Dedifferentiated amniotic fluid mesenchymal stem cell (primary cell): ENCODE results near the gene ZXDC.

ENCODE experiments used
- DNase-seq: peaks from one replicate; pipeline ENCODE4 v3.0.0-alpha.2; 2016; ENCODE audit errors: extremely low spot score

The ZXDC gene

DNA sequence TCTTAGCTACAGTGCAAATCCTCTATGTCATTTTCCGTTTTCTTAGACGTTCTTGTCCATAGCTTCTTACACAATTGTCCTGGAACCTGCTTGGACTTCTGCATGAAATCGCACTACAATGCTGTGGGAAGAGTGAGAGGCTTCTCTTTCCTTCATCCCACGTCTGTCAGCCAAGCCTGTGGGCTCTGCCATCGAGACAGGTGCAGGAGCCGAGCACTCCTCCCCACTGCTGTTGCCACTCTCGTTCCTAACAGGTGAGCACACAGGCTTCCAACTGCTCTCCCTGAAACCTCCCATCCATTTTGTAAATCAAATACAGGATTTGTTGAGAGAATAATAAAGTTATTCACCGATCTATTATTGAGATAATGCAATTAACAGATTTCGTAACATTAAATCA, 23.5 kb downstream of the ZXDC start:
- DNase-seq: no peak

- no peak for DNase-seq
Measured at GRCh38 chr3:126451511-126451910, 24.2 kb downstream of the ZXDC start.

- no peak for DNase-seq
Measured at GRCh38 chr3:126450744-126451143, 24.9 kb downstream of the ZXDC start.

GRCh38 chr3:126450219-126450618, 25.5 kb downstream of the ZXDC start:
- no peak for DNase-seq

- no peak for DNase-seq
Measured at GRCh38 chr3:126449621-126450051, 26.1 kb downstream of the ZXDC start.

- DNase-seq: no peak
Measured at GRCh38 chr3:126448893-126449180, 26.9 kb downstream of the ZXDC start.

- no peak for DNase-seq
Measured at GRCh38 chr3:126448136-126448892, 27.4 kb downstream of the ZXDC start.

DNA sequence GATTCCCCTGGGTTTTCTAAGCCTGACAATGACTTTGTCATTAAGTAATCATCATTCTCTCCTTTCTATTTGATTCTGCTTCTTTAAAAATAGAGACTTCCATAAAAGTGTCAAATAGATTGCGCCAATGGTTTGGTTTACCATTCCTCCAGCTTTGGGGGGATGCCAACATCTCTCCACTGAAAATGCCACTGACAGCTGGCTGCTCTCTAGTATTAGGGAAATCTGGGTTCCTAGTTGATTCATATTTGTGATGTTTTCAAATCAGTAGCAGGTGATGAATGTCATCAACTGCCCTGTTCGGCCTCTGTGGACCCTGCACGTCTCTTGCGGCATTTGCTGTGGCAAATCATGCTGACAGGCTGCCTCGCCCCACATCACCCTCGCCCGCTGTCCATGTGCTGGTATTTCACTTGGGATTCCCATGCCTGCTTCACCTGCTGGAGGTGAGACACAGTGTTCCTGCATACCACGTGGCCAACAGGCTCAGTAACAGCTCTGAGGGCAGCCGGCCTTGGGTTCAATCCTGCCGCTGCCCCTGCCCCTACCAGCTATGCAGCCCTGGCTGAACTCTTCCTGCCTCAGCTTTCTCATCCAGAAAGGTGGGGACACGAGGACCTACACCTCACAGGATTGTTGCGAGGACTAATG, 28.1 kb downstream of the ZXDC start:
- no peak for DNase-seq

GRCh38 chr3:126446791-126447190, 28.9 kb downstream of the ZXDC start:
- no peak for DNase-seq

DNA sequence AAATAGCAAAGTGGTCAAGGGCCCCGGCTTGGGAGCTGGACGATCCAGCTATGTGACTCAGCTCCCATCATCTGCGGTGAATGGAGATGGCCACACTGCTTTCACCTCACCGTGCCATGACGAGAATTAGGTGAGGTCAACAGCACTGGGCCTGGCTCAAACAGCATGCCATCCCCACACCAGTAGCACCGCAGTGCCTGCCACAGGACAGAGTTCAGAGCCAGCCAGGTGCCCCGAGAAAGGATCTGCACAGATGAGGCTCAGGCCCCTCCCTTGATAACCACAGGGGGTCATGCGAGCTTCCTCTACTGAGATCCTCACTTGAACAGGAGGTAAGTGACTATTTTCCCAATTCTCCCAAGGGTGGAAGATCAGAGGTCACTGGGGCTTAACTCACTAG, 29.4 kb downstream of the ZXDC start:
- DNase-seq: no peak

DNA sequence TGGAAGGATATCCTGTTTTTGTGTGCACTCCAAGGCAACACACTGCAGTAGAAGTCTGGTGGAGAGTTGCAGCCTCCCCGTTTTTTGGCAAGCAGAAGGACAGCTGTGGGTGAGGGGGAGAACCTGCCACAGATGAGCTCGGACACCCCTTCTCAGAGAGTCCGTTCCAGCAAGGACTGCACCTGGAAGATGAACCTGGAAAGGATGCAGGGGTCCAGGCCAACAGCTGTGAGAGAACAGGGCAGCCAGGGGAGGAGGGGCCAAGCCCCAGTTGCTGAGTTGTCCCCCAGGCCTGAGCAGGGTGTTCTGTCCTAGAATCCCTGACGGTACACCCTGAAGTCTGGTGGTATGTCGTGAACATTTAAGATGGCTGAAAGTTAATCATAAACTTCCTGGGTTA, 30.2 kb downstream of the ZXDC start:
- DNase-seq: no peak

GRCh38 chr3:126442856-126443242, 32.8 kb downstream of the ZXDC start:
- no peak for DNase-seq

DNA sequence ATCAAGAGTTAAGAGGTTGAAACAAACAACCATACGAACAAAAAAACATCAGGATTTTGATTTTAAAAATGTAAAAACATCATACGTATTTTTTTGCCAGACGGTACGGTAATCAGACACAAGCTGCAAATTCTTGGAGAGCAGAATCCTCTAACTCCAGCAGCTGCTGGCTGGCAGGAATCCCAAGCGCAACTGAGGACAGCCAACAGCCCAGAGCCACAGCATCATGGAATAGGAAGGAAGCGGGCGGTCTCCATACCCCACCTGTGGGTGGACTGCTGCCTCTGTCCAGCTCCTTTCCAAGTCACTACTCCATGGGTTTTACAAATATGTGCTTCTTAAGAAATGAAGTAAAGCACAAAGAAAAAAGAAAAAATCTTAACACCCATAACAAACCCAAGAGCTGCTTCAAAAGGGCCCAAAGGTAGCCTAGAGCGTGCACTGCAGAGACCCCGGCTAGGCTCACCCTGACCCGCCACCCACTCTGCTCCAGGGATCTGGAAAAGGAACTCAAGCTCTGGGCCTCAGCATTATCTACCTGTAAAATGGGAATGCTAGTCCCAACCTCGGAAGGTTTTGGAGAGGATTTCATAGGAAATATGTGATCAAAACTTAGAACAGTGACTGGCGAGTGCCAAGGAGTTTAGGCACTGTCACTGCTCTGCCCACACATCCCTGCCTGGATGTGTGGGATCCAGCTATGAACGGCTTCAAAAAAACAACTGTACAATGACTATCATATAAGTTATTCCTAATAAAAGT, 33.4 kb downstream of the ZXDC start:
- no peak for DNase-seq

DNA sequence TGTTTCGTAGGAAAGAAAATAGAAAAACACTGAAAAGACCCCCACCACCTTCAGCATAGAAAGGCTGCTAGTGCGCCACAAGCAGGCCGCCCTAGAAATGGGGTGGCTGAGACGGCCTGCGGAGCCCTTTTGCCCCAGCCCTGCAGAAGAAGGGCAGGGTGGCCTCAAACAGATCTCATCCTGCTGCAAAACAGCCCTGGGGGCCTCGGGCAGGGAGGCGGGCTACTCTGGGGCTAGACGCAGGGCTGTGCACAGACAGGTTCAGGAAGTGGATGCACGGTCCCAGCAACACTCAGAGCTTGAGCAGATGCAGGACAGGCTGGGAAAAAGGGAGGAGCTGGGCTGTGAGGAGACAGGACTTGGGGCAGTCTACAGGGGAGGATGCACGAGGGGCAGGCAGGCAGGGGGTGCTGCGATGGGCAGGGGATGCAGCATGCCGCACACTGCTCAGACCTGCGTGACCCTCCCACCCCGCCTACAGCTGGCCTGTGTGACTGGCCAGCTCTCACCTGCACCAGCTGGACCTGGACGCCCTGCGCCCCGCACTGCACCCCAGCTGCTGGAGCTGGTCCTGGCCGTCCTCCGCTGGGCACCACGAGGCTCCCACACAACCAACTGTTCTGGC, 34.3 kb downstream of the ZXDC start:
- no peak for DNase-seq

DNA sequence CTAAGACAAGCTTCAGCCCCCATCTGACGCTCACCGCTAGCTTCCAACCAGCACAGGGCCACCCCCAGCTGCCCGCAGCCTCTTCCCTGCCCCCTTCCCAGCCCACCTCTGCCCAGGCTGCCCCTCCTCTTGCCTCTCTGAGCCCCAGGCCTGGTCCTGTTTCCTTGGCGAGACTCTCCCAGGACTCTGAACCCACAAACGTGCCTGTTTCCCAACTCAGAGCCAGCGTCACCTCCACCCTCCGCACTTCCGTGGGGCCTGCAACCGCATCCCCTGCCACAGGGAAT, 35.0 kb downstream of the ZXDC start:
- no peak for DNase-seq

DNA sequence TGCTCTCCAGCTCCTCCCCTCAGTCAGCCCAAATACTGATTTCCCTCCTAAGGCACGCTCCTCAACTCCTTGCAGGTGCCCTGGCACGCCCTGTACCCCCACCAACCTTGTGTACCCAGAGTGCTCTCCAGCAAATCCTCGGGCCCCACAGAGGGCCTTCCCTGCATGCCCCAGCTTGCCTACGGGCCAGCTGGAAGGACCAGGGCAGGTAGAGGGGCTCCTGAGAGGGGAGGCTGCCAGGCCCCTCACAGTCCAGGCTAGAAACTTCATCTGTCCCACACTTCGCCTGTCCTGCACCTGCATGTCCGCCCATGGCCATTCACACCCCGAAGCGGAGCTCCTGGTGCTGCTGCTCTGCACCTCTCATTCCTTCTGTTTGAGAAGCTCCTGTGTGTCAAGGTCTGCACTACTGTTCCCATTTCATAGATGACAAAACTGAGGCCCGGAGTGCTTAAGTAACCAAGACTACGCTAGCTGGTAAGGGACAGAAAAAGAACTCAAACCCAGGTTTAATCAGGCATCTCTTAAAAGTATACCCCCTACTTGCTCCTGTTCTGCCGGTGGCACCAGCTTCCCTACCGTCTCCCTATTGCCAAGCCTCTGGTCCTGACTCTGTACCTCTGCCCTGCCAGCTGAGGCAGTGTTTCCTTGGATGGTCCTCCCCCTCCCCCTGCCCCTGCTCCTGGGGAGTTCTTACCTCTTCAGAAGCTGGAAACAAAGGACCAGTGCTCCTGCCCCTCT, 35.6 kb downstream of the ZXDC start:
- DNase-seq: no peak

GRCh38 chr3:126439346-126439967, 36.2 kb downstream of the ZXDC start:
- no peak for DNase-seq

DNA sequence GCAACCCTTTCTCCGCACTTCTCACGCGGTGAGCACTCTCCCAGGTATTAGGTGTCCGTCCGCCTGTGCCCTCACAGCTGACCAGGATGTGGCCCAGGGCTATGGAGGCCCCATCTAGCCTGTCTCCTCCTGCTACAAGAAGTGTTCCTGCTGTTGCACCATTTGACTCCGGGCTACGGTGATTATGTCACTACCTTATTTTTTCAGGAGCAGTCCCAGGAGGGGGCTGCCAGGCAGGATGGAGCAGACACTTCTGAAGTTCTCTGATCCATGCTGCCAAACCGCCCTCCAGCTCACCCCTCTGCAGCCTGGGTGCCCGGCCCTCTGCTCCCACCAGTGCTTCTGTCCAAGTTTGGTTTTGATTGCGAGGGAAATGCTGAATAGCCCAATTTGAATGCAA, 36.9 kb downstream of the ZXDC start:
- DNase-seq: no peak

DNA sequence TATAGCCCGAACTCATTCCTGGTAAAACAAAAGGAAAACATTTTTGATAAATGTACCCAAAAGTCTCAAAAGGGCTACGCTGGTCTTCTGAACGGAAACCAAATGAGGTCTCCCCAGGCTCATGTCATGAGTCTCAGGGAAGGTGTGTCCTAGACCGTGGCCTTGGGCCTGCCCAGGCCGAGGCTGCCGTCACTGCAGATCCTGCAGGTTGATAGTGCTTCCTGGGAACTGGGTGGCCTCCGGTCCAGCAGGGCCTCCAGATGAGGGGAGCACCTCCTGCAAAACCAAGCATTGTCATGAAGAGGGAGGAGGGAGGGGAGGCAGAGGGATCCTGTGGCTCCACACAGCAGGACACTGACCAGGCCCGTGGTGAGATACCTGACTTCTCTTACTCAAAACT, 37.5 kb downstream of the ZXDC start:
- no peak for DNase-seq

- no peak for DNase-seq
Measured at GRCh38 chr3:126436826-126437717, 38.6 kb downstream of the ZXDC start.
